SJSA1 (cell line): ENCODE results near the gene CC2D1A. TPM values are rescaled to one million over a fixed set of nuclear protein-coding genes. Genes with fewer than 3 reads are reported as not detected.
"Not testable (repeated sequence)": the region's sequence is repeated elsewhere in the genome, so short reads cannot be mapped to it uniquely, and the experiment has no call there.

Experiments
- DNase-seq, 2 experiments: peaks; one replicate each; pipeline ENCODE4 v3.0.0-alpha.2; 2015 to 2020; ENCODE audit warnings: low spot score in 2 of 2, low read depth in 1 of 2
- H3K27ac ChIP-seq: fragments of 250-450 bp; sonication (Bioruptor Pico); 2 replicates; pipeline ENCODE4 v1.5.1; 2020; ENCODE audit warnings: mild to moderate bottlenecking, moderate library complexity
- H3K27me3 ChIP-seq: fragments of 250-450 bp; sonication (Bioruptor Pico); replicated peaks from 2 replicates; pipeline ENCODE4 v1.5.1; 2020; ENCODE audit warnings: mild to moderate bottlenecking, moderate library complexity
- H3K36me3 ChIP-seq: fragments of 250-450 bp; sonication (Bioruptor Pico); 2 replicates; pipeline ENCODE4 v1.5.1; 2020; ENCODE audit warnings: mild to moderate bottlenecking
- H3K4me1 ChIP-seq: fragments of 250-450 bp; sonication (Bioruptor Pico); replicated peaks from 2 replicates; pipeline ENCODE4 v1.6.1; 2021; ENCODE audit warnings: mild to moderate bottlenecking
- H3K4me3 ChIP-seq: fragments of 250-450 bp; sonication (Bioruptor Pico); 2 replicates; pipeline ENCODE4 v1.5.1; 2020; ENCODE audit warnings: mild to moderate bottlenecking
- H3K9me3 ChIP-seq: fragments of 250-450 bp; sonication (Bioruptor Pico); replicated peaks from 2 replicates; pipeline ENCODE4 v1.5.1; 2020; ENCODE audit warnings: mild to moderate bottlenecking
- total RNA-seq: library from RNA; depleted of rRNA; stranded (reverse); fragments of >200 nt; shearing (Covaris generic); gene quantifications from 2 replicates; pipeline ENCODE4 v1.2.3, GENCODE V29; 2014; rRNA removed

CC2D1A gene
- total RNA-seq, 1 experiment from 2014 or later, result 18.3 TPM

- Histone ChIP-seq H3K27me3 (no peaks in the 10 kb centered on the region), H3K4me1 (no peaks in the 10 kb centered on the region), H3K27ac (no peak overlapping the region), H3K36me3 (peaks cover 18% of the 10 kb centered on the region), H3K4me3 (no peak overlapping the region), H3K9me3 (no peaks in the 10 kb centered on the region)
- no peak for DNase-seq
These were observed 66.6 kb downstream of the CC2D1A start for GRCh38 chr19:13972368-13973155.

- DNase-seq, H3K9me3 ChIP-seq, H3K27ac ChIP-seq: not testable (repeated sequence)
These were observed 67.5 kb downstream of the CC2D1A start for GRCh38 chr19:13973479-13973878.

GRCh38 chr19:13974073-13974472 lies 68.1 kb downstream of the CC2D1A start:
- Histone ChIP-seq H3K4me1 (no peaks in the 10 kb centered on the region), H3K27ac (no peak overlapping the region), H3K36me3 (peaks cover 7% of the 10 kb centered on the region), H3K9me3 (no peaks in the 10 kb centered on the region), H3K27me3 (no peaks in the 10 kb centered on the region), H3K4me3 (no peak overlapping the region)
- DNase-seq, result no peak

More at GRCh38 chr19:13973479-13973878, 67.5 kb downstream of the CC2D1A start:
- H3K4me1 ChIP-seq, H3K27me3 ChIP-seq, H3K4me3 ChIP-seq: not testable (repeated sequence)
- H3K36me3 ChIP-seq, result peaks cover 11% of the 10 kb centered on the region

- Histone ChIP-seq H3K27me3 (no peaks in the 10 kb centered on the region), H3K27ac (no peak overlapping the region), H3K4me1 (no peaks in the 10 kb centered on the region), H3K4me3 (no peak overlapping the region), H3K36me3 (no peaks in the 10 kb centered on the region), H3K9me3 (no peaks in the 10 kb centered on the region)
- no peak for DNase-seq
These were observed 69.9 kb downstream of the CC2D1A start for GRCh38 chr19:13975870-13976269.

GRCh38 chr19:13976446-13976845 lies 70.4 kb downstream of the CC2D1A start:
- DNase-seq, result no peak
- no peak overlapping the region for H3K4me3 ChIP-seq
- no peaks in the 10 kb centered on the region for H3K36me3 ChIP-seq
- H3K27me3 ChIP-seq, result no peaks in the 10 kb centered on the region
- no peaks in the 10 kb centered on the region for H3K9me3 ChIP-seq
- H3K27ac ChIP-seq, result no peak overlapping the region
- H3K4me1 ChIP-seq, result no peaks in the 10 kb centered on the region

- no peaks in the 10 kb centered on the region for H3K4me1 ChIP-seq
These were observed 71.8 kb downstream of the CC2D1A start for GRCh38 chr19:13977803-13978202.

GRCh38 chr19:13978351-13979243 lies 72.6 kb downstream of the CC2D1A start:
- no peak for DNase-seq

More at GRCh38 chr19:13977803-13978202, 71.8 kb downstream of the CC2D1A start:
- DNase-seq, result no peak
- no peaks in the 10 kb centered on the region for H3K9me3 ChIP-seq
- H3K4me3 ChIP-seq, result no peak overlapping the region
- no peak overlapping the region for H3K27ac ChIP-seq
- peaks cover 2% of the 10 kb centered on the region; the same call in 1 of the 2 replicates for H3K36me3 ChIP-seq
- no peaks in the 10 kb centered on the region for H3K27me3 ChIP-seq

GRCh38 chr19:13979244-13979615 lies 73.2 kb downstream of the CC2D1A start:
- no peaks in the 10 kb centered on the region for H3K27me3 ChIP-seq
- no peaks in the 10 kb centered on the region for H3K9me3 ChIP-seq
- H3K4me3 ChIP-seq, result no peak overlapping the region
- H3K36me3 ChIP-seq, result peaks cover 4% of the 10 kb centered on the region; the same call in 1 of the 2 replicates
- H3K27ac ChIP-seq, result no peak overlapping the region
- DNase-seq, result no peak
- no peaks in the 10 kb centered on the region for H3K4me1 ChIP-seq

More at GRCh38 chr19:13978351-13979243, 72.6 kb downstream of the CC2D1A start:
- Histone ChIP-seq H3K27ac (no peak overlapping the region), H3K27me3 (no peaks in the 10 kb centered on the region), H3K4me1 (no peaks in the 10 kb centered on the region), H3K4me3 (no peak overlapping the region), H3K9me3 (no peaks in the 10 kb centered on the region), H3K36me3 (peaks cover 4% of the 10 kb centered on the region; the same call in 1 of the 2 replicates)

GRCh38 chr19:13979686-13980085 lies 73.7 kb downstream of the CC2D1A start:
- H3K4me1 ChIP-seq, result no peaks in the 10 kb centered on the region
- no peaks in the 10 kb centered on the region for H3K9me3 ChIP-seq
- H3K4me3 ChIP-seq, result no peak overlapping the region
- no peak for DNase-seq
- H3K27me3 ChIP-seq, result no peaks in the 10 kb centered on the region
- no peak overlapping the region for H3K27ac ChIP-seq
- peaks cover 4% of the 10 kb centered on the region; the same call in 1 of the 2 replicates for H3K36me3 ChIP-seq

GRCh38 chr19:13980340-13980739 lies 74.3 kb downstream of the CC2D1A start:
- no peaks in the 10 kb centered on the region for H3K27me3 ChIP-seq
- no peak for DNase-seq

More at GRCh38 chr19:13980340-13980739, 74.3 kb downstream of the CC2D1A start:
- Histone ChIP-seq H3K27ac (no peak overlapping the region), H3K9me3 (no peaks in the 10 kb centered on the region), H3K36me3 (peaks cover 4% of the 10 kb centered on the region; the same call in 1 of the 2 replicates), H3K4me1 (no peaks in the 10 kb centered on the region), H3K4me3 (no peak overlapping the region)

Other genes starting within 250 kb of the CC2D1A start
- 34.4 and 45.4 TPM in 2 replicates for gene MRI1, start 141.7 kb upstream of the CC2D1A start, total RNA-seq
- gene C19orf53, start 131.7 kb upstream of the CC2D1A start, total RNA-seq, result 167 and 195 TPM in 2 replicates
- gene ZSWIM4, start 110.8 kb upstream of the CC2D1A start, total RNA-seq, result 1.9 and 2.9 TPM in 2 replicates
- gene NANOS3, start 29.1 kb upstream of the CC2D1A start, total RNA-seq, result 0.50 TPM in 1 of 2 replicates, not detected in the other
- gene BRME1, start 84 bp upstream of the CC2D1A start, total RNA-seq, result 0.21 TPM in 1 of 2 replicates, not detected in the other
- gene PODNL1, start 32.2 kb downstream of the CC2D1A start, total RNA-seq, result 0.53 TPM in 1 of 2 replicates, not detected in the other
- gene DCAF15, start 46.3 kb downstream of the CC2D1A start, total RNA-seq, result 28.2 and 29.1 TPM in 2 replicates
- 2.6 and 3.6 TPM in 2 replicates for gene RFX1, start 100.1 kb downstream of the CC2D1A start, total RNA-seq
- gene RLN3, start 121.9 kb downstream of the CC2D1A start, total RNA-seq, result not detected in 2 replicates
- gene IL27RA, start 125.6 kb downstream of the CC2D1A start, total RNA-seq, result 2.0 and 4.0 TPM in 2 replicates
- not detected in 2 replicates for gene PALM3, start 155.9 kb downstream of the CC2D1A start, total RNA-seq
- gene MISP3, start 166.6 kb downstream of the CC2D1A start, total RNA-seq, result 0.34 TPM in 1 of 2 replicates, not detected in the other
- gene C19orf67, start 179.6 kb downstream of the CC2D1A start, total RNA-seq, result not detected in 2 replicates
- gene SAMD1, start 184.6 kb downstream of the CC2D1A start, total RNA-seq, result 64.1 and 130 TPM in 2 replicates
- gene PRKACA, start 211.6 kb downstream of the CC2D1A start, total RNA-seq, result 18.2 and 48.9 TPM in 2 replicates
- 87.5 and 91.2 TPM in 2 replicates for gene ASF1B, start 230.4 kb downstream of the CC2D1A start, total RNA-seq